ENCODE results near the gene RIOK1.
"Not testable (repeated sequence)": the region's sequence is repeated elsewhere in the genome, so short reads cannot be mapped to it uniquely, and the experiment has no call there.

The RIOK1 gene

GRCh38 chr6:7454696-7455358 lies 65.2 kb downstream of the RIOK1 start:
- DNase-seq (no peak), ATAC-seq (replicated peaks) (no peak)
- Mint-ChIP-seq H3K36me3 (ENCODE audit: insufficient read depth) (no peaks in the 10 kb centered on the region), H3K4me1 (ENCODE audit: low read depth in 2 of 2) (peaks cover 0 to 2% of the 10 kb centered on the region in 2 donors), H3K9me3 (no peaks in the 10 kb centered on the region), H3K27ac (no peak overlapping the region), H3K4me3 (no peak overlapping the region), H3K27me3 (peaks cover 26 to 59% of the 10 kb centered on the region in 2 donors)

DNA sequence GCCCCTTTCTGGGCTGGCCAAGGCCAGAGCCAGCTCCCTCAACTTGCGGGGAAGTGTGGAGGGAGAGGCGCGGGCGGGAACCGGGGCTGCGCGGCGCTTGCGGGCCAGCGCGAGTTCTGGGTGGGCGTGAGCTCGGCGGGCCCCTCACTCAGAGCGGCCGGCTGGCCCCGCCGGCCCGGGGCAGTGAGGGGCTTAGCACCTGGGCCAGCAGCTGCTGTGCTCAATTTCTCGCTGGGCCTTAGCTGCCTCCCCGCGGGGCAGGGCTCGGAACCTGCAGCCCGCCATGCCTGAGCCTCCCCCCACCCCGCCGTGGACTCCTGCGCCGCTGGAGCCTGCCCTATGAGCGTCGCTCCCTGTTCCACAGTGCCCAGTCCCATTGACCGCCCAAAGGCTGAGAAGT lies 66.7 kb downstream of the RIOK1 start:
- not testable (repeated sequence) for H3K36me3 Mint-ChIP-seq (ENCODE audit: insufficient read depth); DNase-seq; H3K4me3 Mint-ChIP-seq; ATAC-seq (replicated peaks); H3K27ac Mint-ChIP-seq; H3K9me3 Mint-ChIP-seq; H3K4me1 Mint-ChIP-seq (ENCODE audit: low read depth in 2 of 2)
- H3K27me3 Mint-ChIP-seq = peaks cover 30 to 56% of the 10 kb centered on the region in 2 donors

DNA sequence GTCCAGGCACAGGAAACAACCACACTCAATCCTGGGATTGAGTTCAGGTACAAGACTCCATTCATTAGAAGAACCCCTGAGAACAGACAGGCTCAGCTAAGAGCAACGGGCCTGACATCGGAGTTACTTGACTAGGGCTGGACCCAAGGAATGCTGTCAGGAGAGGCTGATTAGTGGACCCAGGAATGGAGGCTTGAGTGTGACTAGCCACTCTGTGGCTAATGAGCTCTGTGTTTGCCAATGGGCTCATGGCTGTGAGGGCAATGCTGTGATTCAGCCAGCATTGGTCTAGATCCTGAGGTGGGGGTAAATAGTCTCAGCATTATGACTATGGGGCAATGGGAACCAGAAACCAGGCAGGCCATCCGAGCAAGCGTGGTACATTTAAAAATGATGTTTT lies 71.8 kb downstream of the RIOK1 start:
- Mint-ChIP-seq H3K9me3 (no peaks in the 10 kb centered on the region), H3K4me3 (no peak overlapping the region), H3K27me3 (peaks cover 37 to 41% of the 10 kb centered on the region in 2 donors), H3K27ac (no peak overlapping the region), H3K36me3 (ENCODE audit: insufficient read depth) (no peaks in the 10 kb centered on the region), H3K4me1 (ENCODE audit: low read depth in 2 of 2) (no peaks in the 10 kb centered on the region)
- DNase-seq = no peak
- ATAC-seq (replicated peaks) = no peak

DNA sequence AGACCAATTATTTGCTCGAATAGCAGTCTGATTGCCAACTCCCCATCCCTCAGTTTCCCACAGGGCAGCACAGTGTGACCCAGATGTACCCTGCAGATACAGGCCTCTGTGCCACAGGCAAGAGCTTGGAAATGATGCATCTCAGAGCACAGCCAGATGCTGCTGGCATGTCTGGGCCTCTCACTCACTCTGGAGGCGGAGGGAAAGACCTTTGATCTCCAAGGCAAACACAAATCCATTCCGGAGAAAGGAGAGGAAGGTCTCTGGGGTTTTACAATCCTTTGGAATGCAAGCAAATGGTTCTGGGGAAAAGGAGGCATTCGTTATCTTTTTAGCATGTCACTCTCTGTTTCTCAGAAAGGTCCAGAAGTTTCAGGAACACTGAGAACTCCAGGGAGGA lies 74.2 kb downstream of the RIOK1 start:
- Mint-ChIP-seq H3K27ac (no peak overlapping the region), H3K4me3 (no peak overlapping the region), H3K27me3 (peaks cover 36 to 37% of the 10 kb centered on the region in 2 donors), H3K9me3 (no peaks in the 10 kb centered on the region), H3K36me3 (ENCODE audit: insufficient read depth) (no peaks in the 10 kb centered on the region), H3K4me1 (ENCODE audit: low read depth in 2 of 2) (peaks cover 4% of the 10 kb centered on the region in 2 donors)
- ATAC-seq (replicated peaks) (no peak), DNase-seq (no peak)

- H3K36me3 Mint-ChIP-seq (ENCODE audit: insufficient read depth) = no peaks in the 10 kb centered on the region
Observed at GRCh38 chr6:7467007-7467897, 77.6 kb downstream of the RIOK1 start.

More at GRCh38 chr6:7467007-7467897, 77.6 kb downstream of the RIOK1 start:
- peaks cover 33 to 35% of the 10 kb centered on the region in 2 donors for H3K27me3 Mint-ChIP-seq
- H3K4me1 Mint-ChIP-seq (ENCODE audit: low read depth in 2 of 2) = peaks cover 4 to 9% of the 10 kb centered on the region in 2 donors
- no peak overlapping the region for H3K4me3 Mint-ChIP-seq
- H3K27ac Mint-ChIP-seq = no peak overlapping the region
- no peaks in the 10 kb centered on the region for H3K9me3 Mint-ChIP-seq
- no peak for DNase-seq
- ATAC-seq (replicated peaks) = no peak
